Measurements from ENCODE around the gene ADCY2.

ADCY2 gene

GRCh38 chr5:7534505-7534904 is 138.6 kb downstream of the ADCY2 start:
- no peaks in the 10 kb centered on the region for H3K4me1 ChIP-seq (ENCODE audit: control insufficient read depth, insufficient read depth, low read length)

GRCh38 chr5:7537573-7537972 is 141.6 kb downstream of the ADCY2 start:
- H3K36me3 ChIP-seq (ENCODE audit: control insufficient read depth, insufficient read depth, low read length) = no peaks in the 10 kb centered on the region
- H3K27me3 ChIP-seq (ENCODE audit: control insufficient read depth, insufficient read depth, low read length) = no peaks in the 10 kb centered on the region
- H3K9ac ChIP-seq (ENCODE audit: low read length) = no peak overlapping the region
- no peaks in the 10 kb centered on the region for H3K9me3 ChIP-seq (ENCODE audit: control insufficient read depth, low read length)
- no peaks in the 10 kb centered on the region for H3K4me1 ChIP-seq (ENCODE audit: control insufficient read depth, insufficient read depth, low read length)
- no peak overlapping the region for H3K4me3 ChIP-seq (ENCODE audit: low read length)

More at GRCh38 chr5:7534505-7534904, 138.6 kb downstream of the ADCY2 start:
- no peaks in the 10 kb centered on the region for H3K36me3 ChIP-seq (ENCODE audit: control insufficient read depth, insufficient read depth, low read length)
- H3K27me3 ChIP-seq (ENCODE audit: control insufficient read depth, insufficient read depth, low read length) = no peaks in the 10 kb centered on the region
- no peaks in the 10 kb centered on the region for H3K9me3 ChIP-seq (ENCODE audit: control insufficient read depth, low read length)
- H3K4me3 ChIP-seq (ENCODE audit: low read length) = no peak overlapping the region
- H3K9ac ChIP-seq (ENCODE audit: low read length) = no peak overlapping the region

- H3K9ac ChIP-seq (ENCODE audit: low read length) = no peak overlapping the region
- H3K27me3 ChIP-seq (ENCODE audit: control insufficient read depth, insufficient read depth, low read length) = no peaks in the 10 kb centered on the region
- no peaks in the 10 kb centered on the region for H3K36me3 ChIP-seq (ENCODE audit: control insufficient read depth, insufficient read depth, low read length)
- no peak overlapping the region for H3K4me3 ChIP-seq (ENCODE audit: low read length)
- no peaks in the 10 kb centered on the region for H3K4me1 ChIP-seq (ENCODE audit: control insufficient read depth, insufficient read depth, low read length)
- H3K9me3 ChIP-seq (ENCODE audit: control insufficient read depth, low read length) = no peaks in the 10 kb centered on the region
Observed at GRCh38 chr5:7539571-7539970, 143.6 kb downstream of the ADCY2 start.

- Histone ChIP-seq H3K36me3 (ENCODE audit: control insufficient read depth, insufficient read depth, low read length) (no peaks in the 10 kb centered on the region), H3K4me1 (ENCODE audit: control insufficient read depth, insufficient read depth, low read length) (no peaks in the 10 kb centered on the region), H3K9ac (ENCODE audit: low read length) (no peak overlapping the region), H3K9me3 (ENCODE audit: control insufficient read depth, low read length) (no peaks in the 10 kb centered on the region), H3K27me3 (ENCODE audit: control insufficient read depth, insufficient read depth, low read length) (no peaks in the 10 kb centered on the region), H3K4me3 (ENCODE audit: low read length) (no peak overlapping the region)
Observed at GRCh38 chr5:7540736-7541485, 145.0 kb downstream of the ADCY2 start.

GRCh38 chr5:7541898-7542297 is 146.0 kb downstream of the ADCY2 start:
- no peaks in the 10 kb centered on the region for H3K27me3 ChIP-seq (ENCODE audit: control insufficient read depth, insufficient read depth, low read length)
- H3K9me3 ChIP-seq (ENCODE audit: control insufficient read depth, low read length) = no peaks in the 10 kb centered on the region
- H3K4me3 ChIP-seq (ENCODE audit: low read length) = no peak overlapping the region
- no peaks in the 10 kb centered on the region for H3K36me3 ChIP-seq (ENCODE audit: control insufficient read depth, insufficient read depth, low read length)
- no peaks in the 10 kb centered on the region for H3K4me1 ChIP-seq (ENCODE audit: control insufficient read depth, insufficient read depth, low read length)
- H3K9ac ChIP-seq (ENCODE audit: low read length) = no peak overlapping the region

- Histone ChIP-seq H3K27me3 (ENCODE audit: control insufficient read depth, insufficient read depth, low read length) (no peaks in the 10 kb centered on the region), H3K4me1 (ENCODE audit: control insufficient read depth, insufficient read depth, low read length) (no peaks in the 10 kb centered on the region), H3K9ac (ENCODE audit: low read length) (no peak overlapping the region), H3K36me3 (ENCODE audit: control insufficient read depth, insufficient read depth, low read length) (no peaks in the 10 kb centered on the region), H3K4me3 (ENCODE audit: low read length) (no peak overlapping the region), H3K9me3 (ENCODE audit: control insufficient read depth, low read length) (no peaks in the 10 kb centered on the region)
Observed at GRCh38 chr5:7546555-7546954, 150.6 kb downstream of the ADCY2 start.

GRCh38 chr5:7548596-7548995 is 152.7 kb downstream of the ADCY2 start:
- H3K36me3 ChIP-seq (ENCODE audit: control insufficient read depth, insufficient read depth, low read length) = no peaks in the 10 kb centered on the region
- H3K9ac ChIP-seq (ENCODE audit: low read length) = no peak overlapping the region
- H3K9me3 ChIP-seq (ENCODE audit: control insufficient read depth, low read length) = no peaks in the 10 kb centered on the region
- H3K27me3 ChIP-seq (ENCODE audit: control insufficient read depth, insufficient read depth, low read length) = no peaks in the 10 kb centered on the region
- no peaks in the 10 kb centered on the region for H3K4me1 ChIP-seq (ENCODE audit: control insufficient read depth, insufficient read depth, low read length)
- H3K4me3 ChIP-seq (ENCODE audit: low read length) = no peak overlapping the region

GRCh38 chr5:7565559-7565958 is 169.6 kb downstream of the ADCY2 start:
- Histone ChIP-seq H3K27me3 (ENCODE audit: control insufficient read depth, insufficient read depth, low read length) (no peaks in the 10 kb centered on the region), H3K4me3 (ENCODE audit: low read length) (no peak overlapping the region), H3K4me1 (ENCODE audit: control insufficient read depth, insufficient read depth, low read length) (no peaks in the 10 kb centered on the region), H3K9ac (ENCODE audit: low read length) (no peak overlapping the region), H3K36me3 (ENCODE audit: control insufficient read depth, insufficient read depth, low read length) (no peaks in the 10 kb centered on the region), H3K9me3 (ENCODE audit: control insufficient read depth, low read length) (no peaks in the 10 kb centered on the region)

GRCh38 chr5:7576023-7576715 is 180.2 kb downstream of the ADCY2 start:
- no peaks in the 10 kb centered on the region for H3K36me3 ChIP-seq (ENCODE audit: control insufficient read depth, insufficient read depth, low read length)
- no peak overlapping the region for H3K9ac ChIP-seq (ENCODE audit: low read length)
- H3K4me3 ChIP-seq (ENCODE audit: low read length) = no peak overlapping the region
- H3K9me3 ChIP-seq (ENCODE audit: control insufficient read depth, low read length) = no peaks in the 10 kb centered on the region
- no peaks in the 10 kb centered on the region for H3K4me1 ChIP-seq (ENCODE audit: control insufficient read depth, insufficient read depth, low read length)
- H3K27me3 ChIP-seq (ENCODE audit: control insufficient read depth, insufficient read depth, low read length) = no peaks in the 10 kb centered on the region

GRCh38 chr5:7577381-7577780 is 181.4 kb downstream of the ADCY2 start:
- no peaks in the 10 kb centered on the region for H3K27me3 ChIP-seq (ENCODE audit: control insufficient read depth, insufficient read depth, low read length)
- no peaks in the 10 kb centered on the region for H3K9me3 ChIP-seq (ENCODE audit: control insufficient read depth, low read length)
- no peaks in the 10 kb centered on the region for H3K4me1 ChIP-seq (ENCODE audit: control insufficient read depth, insufficient read depth, low read length)
- no peaks in the 10 kb centered on the region for H3K36me3 ChIP-seq (ENCODE audit: control insufficient read depth, insufficient read depth, low read length)
- H3K9ac ChIP-seq (ENCODE audit: low read length) = no peak overlapping the region
- H3K4me3 ChIP-seq (ENCODE audit: low read length) = no peak overlapping the region

- Histone ChIP-seq H3K9me3 (ENCODE audit: control insufficient read depth, low read length) (no peaks in the 10 kb centered on the region), H3K4me1 (ENCODE audit: control insufficient read depth, insufficient read depth, low read length) (no peaks in the 10 kb centered on the region), H3K4me3 (ENCODE audit: low read length) (no peak overlapping the region), H3K27me3 (ENCODE audit: control insufficient read depth, insufficient read depth, low read length) (no peaks in the 10 kb centered on the region), H3K9ac (ENCODE audit: low read length) (no peak overlapping the region), H3K36me3 (ENCODE audit: control insufficient read depth, insufficient read depth, low read length) (no peaks in the 10 kb centered on the region)
Observed at GRCh38 chr5:7578071-7578470, 182.1 kb downstream of the ADCY2 start.

- Histone ChIP-seq H3K9me3 (ENCODE audit: control insufficient read depth, low read length) (no peaks in the 10 kb centered on the region), H3K36me3 (ENCODE audit: control insufficient read depth, insufficient read depth, low read length) (no peaks in the 10 kb centered on the region), H3K4me1 (ENCODE audit: control insufficient read depth, insufficient read depth, low read length) (no peaks in the 10 kb centered on the region), H3K4me3 (ENCODE audit: low read length) (no peak overlapping the region), H3K27me3 (ENCODE audit: control insufficient read depth, insufficient read depth, low read length) (no peaks in the 10 kb centered on the region), H3K9ac (ENCODE audit: low read length) (no peak overlapping the region)
Observed at GRCh38 chr5:7584749-7585148, 188.8 kb downstream of the ADCY2 start.

All from mucosa of stomach (tissue), 1 donor.